OCI-LY1 (cell line): ENCODE results near the gene TRIM46.

Experiments
- H2AFZ ChIP-seq: fragments of 200-600 bp; sonication (generic), shearing (Covaris generic); 2 replicates; pipeline ENCODE4 v1.6.0; 2014; ENCODE audit warnings: antibody characterized with exemption, mild to moderate bottlenecking, low read length
- H3F3A ChIP-seq: fragments of 200-600 bp; sonication (generic), shearing (Covaris generic); 2 replicates; pipeline ENCODE4 v1.6.0; 2014; ENCODE audit warnings: mild to moderate bottlenecking, antibody characterized with exemption, low read length, moderate library complexity; ENCODE audit not compliant: insufficient read depth
- H3K27ac ChIP-seq: fragments of 200-600 bp; sonication (generic); 2 replicates; pipeline ENCODE4 v1.5.1; 2014; ENCODE audit warnings: low read length, mixed run types, mild to moderate bottlenecking, low read depth; ENCODE audit not compliant: poor library complexity, severe bottlenecking
- H3K27me3 ChIP-seq: fragments of 200-600 bp; sonication (generic); 2 replicates; pipeline ENCODE4 v1.6.0; 2014; ENCODE audit warnings: antibody characterized with exemption, mild to moderate bottlenecking, low read length, moderate library complexity; ENCODE audit not compliant: insufficient read depth
- H3K36me3 ChIP-seq: fragments of 200-600 bp; sonication (generic); 2 replicates; pipeline ENCODE4 v1.6.1; 2014; ENCODE audit warnings: mild to moderate bottlenecking, antibody characterized with exemption, low read length, moderate library complexity, mixed read lengths; ENCODE audit not compliant: insufficient read depth
- H3K4me1 ChIP-seq: fragments of 200-600 bp; sonication (generic); 2 replicates; pipeline ENCODE4 v1.5.1; 2014; ENCODE audit warnings: mild to moderate bottlenecking, low read length, moderate library complexity; ENCODE audit not compliant: insufficient read depth, severe bottlenecking
- H3K4me2 ChIP-seq: fragments of 200-600 bp; sonication (generic), shearing (Covaris generic); 2 replicates; pipeline ENCODE4 v1.6.1; 2014; ENCODE audit warnings: low read length
- H3K4me3 ChIP-seq: fragments of 200-600 bp; sonication (generic); 2 replicates; pipeline ENCODE4 v1.5.1; 2014; ENCODE audit warnings: low read length, low read depth, mild to moderate bottlenecking, mixed read lengths; ENCODE audit not compliant: poor library complexity, severe bottlenecking
- H3K79me2 ChIP-seq: fragments of 200-600 bp; shearing (Covaris generic); 2 replicates; pipeline ENCODE4 v1.6.1; 2016; ENCODE audit warnings: mixed run types, low read length, mixed read lengths; ENCODE audit not compliant: insufficient read depth
- H3K9ac ChIP-seq: fragments of 200-600 bp; sonication (generic), shearing (Covaris generic); 2 replicates; pipeline ENCODE4 v1.6.1; 2014; ENCODE audit warnings: mild to moderate bottlenecking, low read length, mixed read lengths
- H3K9me2 ChIP-seq: fragments of 200-600 bp; sonication (generic), shearing (Covaris generic); 2 replicates; pipeline ENCODE4 v1.6.1; 2014; ENCODE audit warnings: low read depth, mild to moderate bottlenecking, low read length, mixed read lengths
- H3K9me3 ChIP-seq: fragments of 200-600 bp; shearing (Covaris generic); 2 replicates; pipeline ENCODE4 v1.6.1; 2014; ENCODE audit warnings: low read length, mixed read lengths
- H4K20me1 ChIP-seq: fragments of 200-600 bp; sonication (generic), shearing (Covaris generic); 2 replicates; pipeline ENCODE4 v1.6.0; 2016; ENCODE audit warnings: mild to moderate bottlenecking, low read length; ENCODE audit not compliant: insufficient read depth
- CTCF ChIP-seq: fragments of 200-600 bp; sonication (generic), shearing (Covaris generic); IDR thresholded peaks from 2 replicates; pipeline ENCODE4 v1.5.1; 2017; ENCODE audit warnings: mild to moderate bottlenecking, antibody characterized with exemption, low read length, moderate library complexity, mixed read lengths
- EZH2 ChIP-seq: fragments of 200-600 bp; sonication (generic), shearing (Covaris generic); IDR thresholded peaks from 2 replicates; pipeline ENCODE4 v1.8.0; 2017; ENCODE audit warnings: borderline replicate concordance, mixed run types, mild to moderate bottlenecking, antibody characterized with exemption, low read length, moderate library complexity, mixed read lengths

TRIM46 gene

GRCh38 chr1:155139895-155140629 is 33.6 kb upstream of the TRIM46 start, which contains the start of gene DPM3:
DPM3 (minus strand) TSS chr1:155140531; CDS start chr1:155140240, 291 bp downstream.
- no peaks in the 10 kb centered on the region for H3K36me3 ChIP-seq
- H3F3A ChIP-seq, result 0 out of 2 replicates have a peak, but pooled peaks cover 3% of the 10 kb centered on the region
- no peaks in the 10 kb centered on the region for H3K9me2 ChIP-seq
- TF ChIP-seq CTCF (no peak), EZH2 (no peak)
- H3K9ac ChIP-seq, result peak within 1 kb of the TSS; percentile 87
- H2AFZ ChIP-seq, result no peak within 1 kb of the TSS
- H3K27ac ChIP-seq, result peak within 1 kb of the TSS; percentile 37
- no peaks in the 10 kb centered on the region for H4K20me1 ChIP-seq
- H3K9me3 ChIP-seq, result peaks cover 5% of the 10 kb centered on the region; the same call in 1 of the 2 replicates
- peaks cover 27% of the 10 kb centered on the region for H3K4me1 ChIP-seq
- H3K79me2 ChIP-seq, result no peaks in the 10 kb centered on the region
- peak within 1 kb of the TSS; percentile 94 for H3K4me3 ChIP-seq
- H3K4me2 ChIP-seq, result peak within 1 kb of the TSS; percentile 99
- H3K27me3 ChIP-seq, result peaks cover 4% of the 10 kb centered on the region; the same call in 1 of the 2 replicates

DNA sequence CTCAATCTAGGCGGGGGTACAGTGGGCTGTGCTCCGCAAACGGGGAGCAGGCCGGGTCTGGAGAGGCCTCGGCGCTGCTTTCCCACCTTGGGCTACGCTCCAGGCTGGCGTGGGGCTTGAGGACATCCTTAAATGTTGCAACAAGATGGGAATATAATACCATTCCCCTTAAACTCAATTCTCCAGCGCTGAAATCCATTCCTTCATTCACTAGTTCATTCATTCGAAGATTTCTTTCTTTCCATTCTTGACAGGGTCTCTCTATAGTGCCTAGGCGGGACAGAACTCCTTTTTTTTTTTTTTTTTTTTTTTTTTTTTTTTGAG is 33.1 kb upstream of the TRIM46 start:
- H3F3A ChIP-seq, result 0 out of 2 replicates have a peak, but pooled peaks cover 3% of the 10 kb centered on the region
- no peaks in the 10 kb centered on the region for H3K36me3 ChIP-seq
- H2AFZ ChIP-seq, result no peak overlapping the region
- TF ChIP-seq CTCF (no peak), EZH2 (no peak)
- no peak overlapping the region for H3K27ac ChIP-seq
- peaks cover 4% of the 10 kb centered on the region; the same call in 1 of the 2 replicates for H3K27me3 ChIP-seq
- H3K9ac ChIP-seq, result peak overlapping the region; percentile 87; the same call in 1 of the 2 replicates
- H3K4me2 ChIP-seq, result peak overlapping the region; percentile 99
- H3K4me1 ChIP-seq, result peaks cover 25% of the 10 kb centered on the region
- peak overlapping the region; percentile 94 for H3K4me3 ChIP-seq
- no peaks in the 10 kb centered on the region for H3K9me2 ChIP-seq
- H3K9me3 ChIP-seq, result peaks cover 5% of the 10 kb centered on the region; the same call in 1 of the 2 replicates
- no peaks in the 10 kb centered on the region for H4K20me1 ChIP-seq
- H3K79me2 ChIP-seq, result no peaks in the 10 kb centered on the region

DNA sequence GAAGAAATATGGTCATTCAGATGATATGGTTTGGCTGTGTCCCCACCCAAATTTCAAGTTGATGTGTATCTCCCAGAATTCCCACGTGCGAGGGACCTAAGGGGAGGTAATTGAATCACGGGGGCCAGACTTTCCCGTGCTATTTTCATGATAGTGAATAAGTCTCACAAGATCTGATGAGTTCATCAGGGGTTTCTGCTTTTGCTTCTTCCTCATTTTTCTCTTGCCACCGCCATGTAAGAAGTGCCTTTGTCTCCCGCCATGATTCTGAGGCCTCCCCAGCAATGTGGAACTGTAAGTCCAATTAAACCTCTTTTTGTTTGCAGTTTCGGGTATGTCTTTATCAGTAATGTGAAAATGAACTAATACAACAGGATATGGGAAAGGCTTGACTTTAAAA is 31.9 kb upstream of the TRIM46 start:
- H3K9me3 ChIP-seq, result peaks cover 5% of the 10 kb centered on the region; the same call in 1 of the 2 replicates
- H2AFZ ChIP-seq, result no peak overlapping the region
- H3K27ac ChIP-seq, result no peak overlapping the region
- no peak overlapping the region for H3K4me3 ChIP-seq
- 0 out of 2 replicates have a peak, but pooled peaks cover 2% of the 10 kb centered on the region for H3F3A ChIP-seq
- H3K36me3 ChIP-seq, result no peaks in the 10 kb centered on the region
- H3K27me3 ChIP-seq, result peaks cover 4% of the 10 kb centered on the region; the same call in 1 of the 2 replicates
- no peaks in the 10 kb centered on the region for H4K20me1 ChIP-seq
- TF ChIP-seq CTCF, result no peak
- TF ChIP-seq EZH2, result no peak
- peaks cover 22% of the 10 kb centered on the region for H3K4me1 ChIP-seq
- H3K9ac ChIP-seq, result no peak overlapping the region
- H3K9me2 ChIP-seq, result no peaks in the 10 kb centered on the region
- H3K79me2 ChIP-seq, result no peaks in the 10 kb centered on the region
- no peak overlapping the region for H3K4me2 ChIP-seq
